GM23248 (cell line): ENCODE results near the gene NUB1.

Experiments
- EZH2 ChIP-seq: fragments of 200-600 bp; sonication (generic); IDR thresholded peaks from 2 replicates; pipeline ENCODE4 v1.6.1; 2018; ENCODE audit warnings: antibody characterized with exemption, mild to moderate bottlenecking; ENCODE audit not compliant: insufficient read depth, poor library complexity, severe bottlenecking
- EZH2phosphoT487 ChIP-seq: fragments of 200-600 bp; sonication (generic); IDR thresholded peaks from 2 replicates; pipeline ENCODE4 v1.6.1; 2018; ENCODE audit warnings: antibody characterized with exemption, moderate library complexity, mild to moderate bottlenecking, low read depth; ENCODE audit not compliant: insufficient read depth

DNA sequence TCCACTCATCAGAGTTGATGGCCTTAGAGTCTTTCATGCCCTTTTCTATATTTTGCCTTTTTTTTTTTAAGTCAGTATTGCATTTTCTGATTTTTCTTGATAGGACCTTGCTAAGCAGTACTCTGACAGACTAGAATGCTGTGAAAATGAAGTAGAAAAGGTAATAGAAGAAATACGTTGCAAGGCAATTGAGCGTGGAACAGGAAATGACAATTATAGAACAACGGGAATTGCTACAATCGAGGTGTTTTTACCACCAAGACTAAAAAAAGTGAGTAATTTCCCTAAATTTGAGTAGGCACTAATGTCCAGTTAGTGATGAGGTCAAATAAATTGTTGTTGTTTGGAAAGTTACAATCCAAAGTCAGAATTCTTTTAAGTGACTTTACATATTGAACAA, 7.4 kb downstream of the NUB1 start:
- TF ChIP-seq EZH2phosphoT487 = no peak
- no peak for TF ChIP-seq EZH2
